ENCODE measurements around the gene CUL4A. TPM values are rescaled to one million over a fixed set of nuclear protein-coding genes. Genes with fewer than 3 reads are reported as not detected.
A peak's percentile ranks its signal among the peaks of the same experiment; 100 is the strongest.
"Not testable (repeated sequence)": the region's sequence is repeated elsewhere in the genome, so short reads cannot be mapped to it uniquely, and the experiment has no call there.

CUL4A gene
- 100 to 1,000 TPM in 2 of 4 donors, 10 to 100 TPM in 2; 67.3 to 268 (median 101) TPM for total RNA-seq

GRCh38 chr13:113209336-113209758 is at the start of gene CUL4A:
TSS of gene CUL4A (plus strand) at chr13:113209613. CDS start at chr13:113209628, 15 bp downstream.
- no peaks in the 10 kb centered on the region for H3K27me3 ChIP-seq
- H3K9me3 ChIP-seq: no peaks in the 10 kb centered on the region
- peak; percentile 64 to 66 for DNase-seq (ENCODE audit: low spot score in 2 of 2)
- peaks cover 0 to 74% (median 33%) of the 10 kb centered on the region in 4 donors for H3K4me1 ChIP-seq
- peak in 1 of 2 donors; percentile 36 for TF ChIP-seq POLR2A (IDR thresholded peaks at IDR 0.05)
- no peak for TF ChIP-seq EP300 (IDR thresholded peaks at IDR 0.05)
- peak within 1 kb of the TSS; percentile 95 to 100 (median 99) for H3K27ac ChIP-seq
- H3K36me3 ChIP-seq: peaks cover 0 to 14% (median 0%) of the 10 kb centered on the region in 3 donors
- WGBS, 2 donors: 1% methylated on average over 29 of the region's 66 CpGs; no CpG with 5 or more reads in 1 of the 2 donors
- H3K4me3 ChIP-seq: peak within 1 kb of the TSS; percentile 77 to 99 (median 91)

GRCh38 chr13:113159701-113160100 is 49.7 kb upstream of the CUL4A start:
- H3K9me3 ChIP-seq: no peaks in the 10 kb centered on the region
- 79 to 84% methylated on average over 20 of the region's 20 CpGs for WGBS, 2 donors
- H3K36me3 ChIP-seq: no peaks in the 10 kb centered on the region
- peaks cover 0 to 54% of the 10 kb centered on the region in 2 donors for H3K27me3 ChIP-seq
- no peak overlapping the region for H3K4me3 ChIP-seq
- H3K27ac ChIP-seq: no peak overlapping the region
- no peaks in the 10 kb centered on the region for H3K4me1 ChIP-seq
- DNase-seq (ENCODE audit: low spot score in 2 of 2): no peak
- TF ChIP-seq POLR2A (IDR thresholded peaks at IDR 0.05) (no peak), CTCF (IDR thresholded peaks at IDR 0.05) (no peak), EP300 (IDR thresholded peaks at IDR 0.05) (no peak)

- Histone ChIP-seq H3K4me1 (no peaks in the 10 kb centered on the region), H3K27me3 (peaks cover 0 to 54% of the 10 kb centered on the region in 2 donors), H3K27ac (no peak overlapping the region), H3K4me3 (no peak overlapping the region), H3K9me3 (no peaks in the 10 kb centered on the region), H3K36me3 (no peaks in the 10 kb centered on the region)
- WGBS, 2 donors: 42 to 58% methylated on average over 9 to 12 of the region's 12 CpGs
- no peak for DNase-seq (ENCODE audit: low spot score in 2 of 2)
- no peak for TF ChIP-seq CTCF (IDR thresholded peaks at IDR 0.05)
- TF ChIP-seq POLR2A (IDR thresholded peaks at IDR 0.05): no peak
Measured at GRCh38 chr13:113160983-113161382, 48.4 kb upstream of the CUL4A start.

- TF ChIP-seq POLR2A (IDR thresholded peaks at IDR 0.05): no peak
- no peak for TF ChIP-seq EP300 (IDR thresholded peaks at IDR 0.05)
- no peak for TF ChIP-seq CTCF (IDR thresholded peaks at IDR 0.05)
- H3K36me3 ChIP-seq: no peaks in the 10 kb centered on the region
- WGBS, 2 donors: 38 to 45% methylated on average over 11 to 15 of the region's 16 CpGs
- no peaks in the 10 kb centered on the region for H3K9me3 ChIP-seq
- peaks cover 0 to 54% of the 10 kb centered on the region in 2 donors for H3K27me3 ChIP-seq
- no peak overlapping the region for H3K4me3 ChIP-seq
- DNase-seq (ENCODE audit: low spot score in 2 of 2): no peak
- no peaks in the 10 kb centered on the region for H3K4me1 ChIP-seq
- H3K27ac ChIP-seq: no peak overlapping the region
Measured at GRCh38 chr13:113161433-113161832, 48.0 kb upstream of the CUL4A start.

- H3K9me3 ChIP-seq; H3K36me3 ChIP-seq; H3K27ac ChIP-seq; DNase-seq (ENCODE audit: low spot score in 2 of 2); H3K4me3 ChIP-seq; H3K4me1 ChIP-seq: not testable (repeated sequence)
- H3K27me3 ChIP-seq: peaks cover 0 to 54% of the 10 kb centered on the region in 2 donors
- WGBS, 2 donors: 47 to 80% methylated on average over 1 to 10 of the region's 13 CpGs
Measured at GRCh38 chr13:113161975-113162374, 47.4 kb upstream of the CUL4A start.

GRCh38 chr13:113162783-113163685 is 46.4 kb upstream of the CUL4A start:
- H3K36me3 ChIP-seq: peaks cover 0 to 8% (median 0%) of the 10 kb centered on the region in 3 donors
- WGBS, 2 donors: 33 to 42% methylated on average over 19 to 25 of the region's 25 CpGs
- H3K9me3 ChIP-seq: peaks cover 0 to 3% (median 0%) of the 10 kb centered on the region in 4 donors
- DNase-seq (ENCODE audit: low spot score in 2 of 2): no peak
- peaks cover 0 to 53% of the 10 kb centered on the region in 2 donors for H3K27me3 ChIP-seq
- H3K4me1 ChIP-seq: no peaks in the 10 kb centered on the region
- no peak overlapping the region for H3K4me3 ChIP-seq
- no peak for TF ChIP-seq EP300 (IDR thresholded peaks at IDR 0.05)
- no peak for TF ChIP-seq CTCF (IDR thresholded peaks at IDR 0.05)
- TF ChIP-seq POLR2A (IDR thresholded peaks at IDR 0.05): no peak
- no peak overlapping the region for H3K27ac ChIP-seq
